Dedifferentiated amniotic fluid mesenchymal stem cell (primary cell): ENCODE data around the gene AK6.
A peak's percentile ranks its signal among the peaks of the same experiment; 100 is the strongest.
"Not testable (repeated sequence)": the region's sequence is repeated elsewhere in the genome, so short reads cannot be mapped to it uniquely, and the experiment has no call there.

Experiments used
- DNase-seq: peaks from one replicate; pipeline ENCODE4 v3.0.0-alpha.2; 2016; ENCODE audit errors: extremely low spot score

The AK6 gene

GRCh38 chr5:69335341-69335935, 33.9 kb downstream of the AK6 start:
- no peak for DNase-seq

GRCh38 chr5:69334793-69335268, 34.5 kb downstream of the AK6 start:
- peak; percentile 75 for DNase-seq

DNA sequence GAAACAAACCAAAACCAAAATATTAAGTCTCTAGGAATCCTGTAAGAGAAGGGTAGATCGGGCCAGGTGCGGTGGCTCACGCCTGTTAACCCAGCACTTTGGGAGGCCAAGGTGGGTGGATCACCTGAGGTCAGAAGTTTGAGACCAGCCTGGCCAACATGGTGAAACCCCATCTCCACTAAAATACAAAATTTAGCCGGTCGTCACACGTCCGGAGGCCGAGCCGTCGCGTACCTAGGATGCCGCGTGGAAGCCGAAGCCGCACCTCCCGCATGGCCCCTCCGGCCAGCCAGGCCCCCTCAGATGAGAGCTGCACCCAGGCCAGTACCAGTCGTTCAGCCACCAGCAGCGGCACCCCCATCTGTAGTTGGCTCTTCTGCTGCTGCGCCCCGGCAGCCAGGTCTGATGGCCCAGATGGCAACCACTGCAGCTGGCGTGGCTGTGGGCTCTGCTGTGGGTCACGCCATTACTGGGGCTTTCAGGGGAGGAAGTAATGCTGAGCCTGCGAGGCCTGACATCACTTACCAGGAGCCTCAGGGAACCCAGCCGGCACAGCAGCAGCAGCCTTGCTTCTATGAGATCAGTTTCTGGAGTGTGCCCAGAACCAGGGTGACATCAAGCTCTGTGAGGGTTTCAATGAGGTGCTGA, 35.5 kb downstream of the AK6 start:
- DNase-seq = not testable (repeated sequence)

DNA sequence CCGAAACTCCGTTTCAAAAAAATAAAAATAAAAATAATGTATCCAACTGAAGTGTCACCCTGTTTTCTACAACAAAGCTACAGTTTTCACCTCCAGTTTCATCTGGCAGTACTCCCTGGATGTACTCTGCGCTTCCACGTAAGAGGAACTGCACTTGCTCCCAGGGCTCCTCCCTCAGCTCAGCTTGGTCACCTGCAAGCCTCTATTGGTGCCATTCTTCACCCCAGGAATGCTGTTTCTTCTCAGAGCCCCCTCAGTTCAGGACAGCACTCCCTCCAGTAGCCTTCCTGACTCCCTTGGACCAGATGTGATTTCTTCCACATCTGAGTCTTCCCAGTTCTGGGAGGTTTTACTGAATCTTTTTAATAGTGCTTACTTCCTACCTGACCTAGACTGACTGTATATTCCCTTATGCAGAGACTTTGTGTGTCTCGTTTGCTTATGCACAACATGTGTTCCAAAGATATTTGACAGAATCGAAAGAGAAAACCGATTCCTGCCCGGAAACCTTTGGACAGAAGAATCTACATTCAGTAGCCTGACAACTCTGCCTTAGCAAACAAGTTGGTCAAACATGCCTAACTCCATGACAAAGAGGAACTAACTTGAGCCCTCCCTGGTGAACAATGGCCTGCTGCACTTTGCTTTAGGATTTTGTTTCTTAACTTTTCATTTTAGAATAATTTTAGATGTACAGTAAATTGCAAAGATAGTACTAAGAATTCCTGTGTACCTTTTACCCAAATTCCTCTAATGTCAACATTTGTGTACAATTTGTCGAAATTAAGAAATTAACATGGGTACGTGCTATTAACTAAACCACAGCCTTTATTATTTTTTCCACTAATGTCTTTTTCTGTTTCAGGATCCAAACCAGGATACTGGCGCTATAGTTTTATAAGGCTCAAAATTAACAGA, 37.5 kb downstream of the AK6 start:
- no peak for DNase-seq

GRCh38 chr5:69329905-69330489, 39.3 kb downstream of the AK6 start:
- DNase-seq = no peak

- DNase-seq = no peak
Measured at GRCh38 chr5:69326365-69326764, 43.0 kb downstream of the AK6 start.

DNA sequence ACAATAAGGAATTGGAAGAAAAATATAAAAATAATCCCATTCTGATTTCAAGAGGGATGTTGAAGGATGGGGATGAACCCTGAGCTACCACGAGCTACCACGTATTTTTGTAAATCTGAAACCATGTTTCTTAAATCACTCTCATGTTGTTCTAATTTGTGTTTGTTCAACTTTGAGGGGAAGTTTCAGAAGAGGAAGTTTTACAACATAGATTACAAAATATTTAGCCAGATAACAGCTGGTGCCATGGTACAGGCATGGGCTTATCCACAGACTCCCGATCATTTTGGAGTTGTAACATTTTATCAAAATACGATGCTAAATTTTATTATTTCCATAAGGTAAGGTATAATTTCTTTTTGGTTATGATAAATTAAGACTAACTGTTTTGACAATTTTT, 51.9 kb downstream of the AK6 start:
- DNase-seq = no peak

DNA sequence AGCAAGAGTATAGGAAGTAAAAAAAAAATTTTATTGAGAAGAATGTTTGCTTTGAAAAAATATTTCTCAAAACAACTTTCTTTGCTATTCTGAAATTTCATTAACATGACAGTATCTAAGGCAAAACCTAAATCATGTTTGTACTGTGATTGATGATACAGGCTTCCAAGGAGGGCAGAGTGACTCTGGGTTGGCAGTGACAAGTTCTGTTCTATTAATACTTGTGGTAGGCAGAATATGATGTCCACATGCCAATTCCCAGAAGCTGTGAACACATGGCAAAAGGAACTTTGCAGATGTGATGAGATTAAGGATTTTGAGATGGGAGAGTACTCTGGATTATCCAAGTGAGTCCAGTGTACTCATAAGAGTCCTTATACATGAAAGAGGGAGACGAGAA, 53.3 kb downstream of the AK6 start:
- no peak for DNase-seq

DNA sequence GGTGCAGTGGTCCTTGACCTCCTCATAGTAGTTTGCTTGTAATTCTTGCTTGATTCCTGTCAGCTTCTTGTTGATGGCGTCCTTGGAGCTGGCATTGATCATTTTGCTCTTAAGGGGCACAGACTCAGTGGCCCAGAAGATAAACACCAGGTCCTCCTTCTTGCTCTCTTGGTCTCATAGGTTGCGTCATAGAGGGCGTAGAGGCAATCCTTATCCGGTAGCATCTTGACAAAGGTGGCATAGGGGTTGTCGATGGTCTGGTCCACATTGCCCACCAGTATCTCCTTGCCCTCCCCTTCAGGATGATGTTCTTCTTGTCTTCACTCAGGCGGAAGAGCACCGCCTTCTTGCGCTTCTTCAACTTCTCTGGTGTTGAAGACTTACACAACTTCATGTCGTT, 55.9 kb downstream of the AK6 start:
- DNase-seq = no peak

DNA sequence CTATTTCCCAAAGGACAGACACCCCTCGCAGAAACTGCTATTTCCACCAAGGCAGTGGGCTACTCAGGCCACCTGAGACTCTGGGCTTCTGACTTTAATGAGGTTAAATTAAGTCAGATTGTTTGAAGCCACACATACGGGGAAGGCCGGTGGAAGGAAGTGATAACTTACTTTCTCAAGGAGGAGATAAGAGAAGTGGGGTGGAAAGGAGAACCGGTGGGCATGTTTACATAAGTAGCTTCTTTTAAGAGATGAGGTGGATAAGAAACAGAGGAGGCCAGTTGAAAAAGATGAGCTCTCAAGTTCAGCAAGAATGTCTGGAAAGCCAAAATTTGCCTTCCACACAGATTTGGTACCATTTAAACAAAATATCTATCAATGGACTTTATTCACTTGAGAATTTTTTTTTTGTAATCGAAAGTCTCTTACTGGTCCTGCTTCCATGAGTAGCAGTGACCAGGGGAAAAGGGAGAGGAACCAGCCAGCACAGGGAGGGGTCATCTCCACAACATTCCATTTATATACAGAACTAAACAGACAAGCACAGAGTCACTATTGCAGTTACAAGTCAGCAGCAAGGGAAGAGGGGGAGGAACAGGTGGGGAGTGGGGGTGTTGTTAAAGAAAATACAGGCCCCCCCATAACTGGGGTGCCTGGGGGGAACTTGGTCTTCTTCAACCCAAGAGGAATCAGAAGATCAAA, 56.7 kb downstream of the AK6 start:
- no peak for DNase-seq

GRCh38 chr5:69309380-69309779, 59.9 kb downstream of the AK6 start:
- DNase-seq = no peak

DNA sequence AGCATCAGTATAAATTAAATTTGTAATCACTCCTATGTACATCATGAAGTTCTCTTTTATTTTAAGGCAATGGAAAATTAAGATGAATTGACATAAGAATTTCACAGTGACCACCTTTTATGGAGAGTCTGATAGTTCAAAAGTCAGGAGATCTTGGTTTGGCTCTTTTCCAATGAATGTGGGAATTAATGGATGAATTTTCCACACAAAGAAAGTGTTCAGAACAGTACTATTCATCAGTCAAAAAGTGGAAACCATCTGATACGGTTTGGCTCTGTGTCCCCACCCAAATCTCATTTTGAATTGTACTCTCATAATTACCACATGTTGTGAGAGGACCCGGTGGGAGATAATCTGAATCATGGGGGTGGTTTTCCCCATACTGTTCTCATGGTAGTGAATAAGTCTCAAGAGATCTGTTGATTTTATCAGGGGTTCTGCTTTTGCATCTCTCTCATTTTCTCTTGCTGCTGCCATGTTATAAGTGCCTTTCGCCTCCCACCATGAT, 61.2 kb downstream of the AK6 start:
- DNase-seq = no peak

- DNase-seq = no peak
Measured at GRCh38 chr5:69305512-69305911, 63.8 kb downstream of the AK6 start.
